ENCODE measurements around the gene IL11. TPM values are rescaled to one million over a fixed set of nuclear protein-coding genes. Genes with fewer than 3 reads are reported as not detected.

The IL11 gene
- total RNA-seq, 1 experiment from 2014 or later, result 1.8 TPM

- peaks cover 41% of the 10 kb centered on the region for H3K36me3 Mint-ChIP-seq
- DNase-seq (ENCODE audit: low spot score) (peak; percentile 98), ATAC-seq (peak; percentile 82)
- peaks cover 40% of the 10 kb centered on the region for H3K4me1 Mint-ChIP-seq
- peaks cover 24% of the 10 kb centered on the region for H3K27me3 Mint-ChIP-seq (ENCODE audit: low read depth)
- H3K4me3 Mint-ChIP-seq, result peak overlapping the region; percentile 100
- ChIA-PET CTCF (interaction anchor here (0.9 to 3.0 kb wide), 12 partner anchors 9 to 768 kb away, joined by 3 to 26 read pairs (median 8); partner anchors contain the start of gene KMT5C), POLR2A (interaction anchor here (0.6 to 2.2 kb wide), 9 partner anchors 12 to 271 kb away, joined by 3 to 21 read pairs (median 3); partner anchors contain the start of genes IL11, KMT5C and UBE2S)
- H3K27ac Mint-ChIP-seq, result peak overlapping the region; percentile 99
- TF ChIP-seq CREM (CRISPR knock-in tag; IDR thresholded peaks at IDR 0.05) (no peak), JAZF1 (CRISPR knock-in tag; IDR thresholded peaks at IDR 0.05) (no peak), ETV6 (CRISPR knock-in tag; IDR thresholded peaks at IDR 0.05) (no peak), ZNF532 (CRISPR knock-in tag; IDR thresholded peaks at IDR 0.05; ENCODE audit: borderline replicate concordance) (no peak), ZNF396 (CRISPR knock-in tag; IDR thresholded peaks at IDR 0.05; ENCODE audit: borderline replicate concordance) (no peak), ZNF281 (CRISPR knock-in tag; IDR thresholded peaks at IDR 0.05) (no peak), CREB1 (CRISPR knock-in tag; IDR thresholded peaks at IDR 0.05) (no peak), IRF1 (CRISPR knock-in tag; IDR thresholded peaks at IDR 0.05) (no peak), FOXK1 (CRISPR knock-in tag; IDR thresholded peaks at IDR 0.05) (no peak), AR (CRISPR knock-in tag; IDR thresholded peaks at IDR 0.05) (no peak), ZNF423 (CRISPR knock-in tag; IDR thresholded peaks at IDR 0.05) (no peak), SMAD4 (CRISPR knock-in tag; IDR thresholded peaks at IDR 0.05) (no peak), ZNF671 (CRISPR knock-in tag; IDR thresholded peaks at IDR 0.05) (no peak), TEAD1 (CRISPR knock-in tag; IDR thresholded peaks at IDR 0.05) (no peak), HMGXB4 (CRISPR knock-in tag; IDR thresholded peaks at IDR 0.05) (no peak), ATF2 (CRISPR knock-in tag; IDR thresholded peaks at IDR 0.05; ENCODE audit: borderline replicate concordance, low read depth) (no peak), MAX (CRISPR knock-in tag; IDR thresholded peaks at IDR 0.05) (no peak), ZBTB43 (CRISPR knock-in tag; IDR thresholded peaks at IDR 0.05) (no peak), ELF4 (CRISPR knock-in tag; IDR thresholded peaks at IDR 0.05; ENCODE audit: low read depth) (no peak), NR1H2 (CRISPR knock-in tag; IDR thresholded peaks at IDR 0.05) (no peak)
- no peaks in the 10 kb centered on the region for H3K9me3 Mint-ChIP-seq
These were observed 14.9 kb upstream of the IL11 start for GRCh38 chr19:55384920-55385723.

Data from WTC11 (cell line).